GM12878 (cell line): ENCODE data around the gene TMEM167A. TPM values are rescaled to one million over a fixed set of nuclear protein-coding genes. Genes with fewer than 3 reads are reported as not detected.

Experiments used
- ATAC-seq: fragments of 200-7000 bp; cut with Tn5 transposase; 3 replicates; pipeline ENCODE4 v1.9.1; 2020; ENCODE audit warnings: mild to moderate bottlenecking, moderate library complexity
- BruUV-seq: library from RNA; stranded (reverse); fragments of 400-500 nt; replicated peaks from 2 replicates; lab custom pipeline; 2021; lab: Mats Ljungman, UMichigan
- CTCF ChIA-PET: fragments of 300-600 bp; sonication (Branson Sonifier 250); formaldehyde crosslinking; extraction: SDS; loops from one replicate; lab custom pipeline; 2021; ENCODE audit warnings: inconsistent platforms; lab: Yijun Ruan, JAX
- POLR2A ChIA-PET: fragments of 350-600 bp; formaldehyde crosslinking; extraction: SDS; loops from one replicate; lab custom pipeline; 2021; ENCODE audit warnings: inconsistent platforms; lab: Charles Lee
- RAD21 ChIA-PET: fragments of 300-600 bp; sonication (Branson Sonifier 250); formaldehyde crosslinking; loops from one replicate; lab custom pipeline; 2023; ENCODE audit warnings: antibody characterized with exemption; ENCODE audit not compliant: unreplicated experiment; lab: Charles Lee
- SMC1A ChIA-PET: fragments of 300-600 bp; sonication (Branson Sonifier 250); formaldehyde crosslinking; loops from one replicate; lab custom pipeline; 2023; ENCODE audit not compliant: unreplicated experiment, uncharacterized antibody; lab: Charles Lee
- DNase-seq: peaks from one replicate; pipeline ENCODE4 v3.0.0-alpha.2; 2011; ENCODE audit warnings: low read depth, low spot score
- FAIRE-seq: peaks from 3 replicates; lab custom pipeline; 2011; peaks lifted over from hg19 to GRCh38; lab: Jason Lieb, UNC
- H2AFZ ChIP-seq: 2 replicates; pipeline ENCODE4 v1.6.0; 2011; ENCODE audit warnings: low read depth, low read length, control low read depth; ENCODE audit not compliant: control insufficient read depth
- H3K27ac ChIP-seq: 2 replicates; pipeline ENCODE4 v1.5.1; 2011; ENCODE audit warnings: control low read depth; ENCODE audit not compliant: control insufficient read depth, insufficient read depth
- H3K27me3 ChIP-seq, 2 experiments: replicated peaks in 1 of 2; 2 replicates each; pipeline versions ENCODE4 v1.6.0 to v1.6.1; 2011; ENCODE audit warnings: low read length in 1 of 2; ENCODE audit not compliant: control insufficient read depth in 2 of 2, insufficient read depth in 2 of 2
- H3K36me3 ChIP-seq, 2 experiments: 2 replicates each; pipeline ENCODE4 v1.5.1; 2011; ENCODE audit warnings: low read length in 1 of 2; ENCODE audit not compliant: control insufficient read depth in 2 of 2, insufficient read depth in 2 of 2
- H3K4me1 ChIP-seq: 2 replicates; pipeline ENCODE4 v1.6.1; 2011; ENCODE audit warnings: mild to moderate bottlenecking, low read length, moderate library complexity, mixed read lengths; ENCODE audit not compliant: control insufficient read depth, insufficient read depth
- H3K4me2 ChIP-seq: 2 replicates; pipeline ENCODE4 v1.6.0; 2011; ENCODE audit warnings: control low read depth; ENCODE audit not compliant: control insufficient read depth, insufficient read depth
- H3K4me3 ChIP-seq: fragments of 200-600 bp; sonication (generic); 2 replicates; pipeline ENCODE4 v1.5.1; 2016
- H3K79me2 ChIP-seq: 2 replicates; pipeline ENCODE4 v1.6.0; 2011; ENCODE audit warnings: low read length; ENCODE audit not compliant: control insufficient read depth, insufficient read depth
- H3K9ac ChIP-seq: 2 replicates; pipeline ENCODE4 v1.8.0; 2011; ENCODE audit warnings: low read length, control low read depth, mixed read lengths; ENCODE audit not compliant: control insufficient read depth, insufficient read depth
- H3K9me3 ChIP-seq: replicated peaks from 3 replicates; pipeline ENCODE4 v1.5.1; 2011; ENCODE audit warnings: mild to moderate bottlenecking, low read length; ENCODE audit not compliant: control insufficient read depth, insufficient read depth
- H4K20me1 ChIP-seq: 2 replicates; pipeline ENCODE4 v1.6.0; 2011; ENCODE audit not compliant: control insufficient read depth, insufficient read depth
- ATF7 ChIP-seq: fragments of 450-650 bp; IDR thresholded peaks from 2 replicates; pipeline ENCODE4 v1.6.1; 2016; ENCODE audit warnings: low read depth, mild to moderate bottlenecking
- CBFB ChIP-seq: IDR thresholded peaks from 2 replicates; pipeline ENCODE4 v1.6.1; 2016; ENCODE audit warnings: antibody characterized with exemption, low read depth
- CBX3 ChIP-seq: fragments of 200-600 bp; sonication (generic); IDR thresholded peaks from 2 replicates; pipeline ENCODE4 v1.6.1; 2016; ENCODE audit warnings: low read depth, borderline replicate concordance
- DPF2 ChIP-seq: fragments of 450-650 bp; IDR thresholded peaks from 2 replicates; pipeline ENCODE4 v1.6.1; 2017; ENCODE audit warnings: mild to moderate bottlenecking
- FOXM1 ChIP-seq: IDR thresholded peaks from 2 replicates; pipeline ENCODE4 v1.6.1; 2012; ENCODE audit warnings: low read depth, mild to moderate bottlenecking, inconsistent platforms, low read length, moderate library complexity
- GABPA ChIP-seq: IDR thresholded peaks from 2 replicates; pipeline ENCODE4 v1.6.1; 2014; ENCODE audit warnings: antibody characterized with exemption, low read depth, mild to moderate bottlenecking, inconsistent platforms
- KAT2A ChIP-seq: conservative IDR thresholded peaks from 2 replicates; pipeline ENCODE4 v1.6.1; 2011; ENCODE audit warnings: low read depth, low read length; ENCODE audit not compliant: control insufficient read depth
- NR2C1 ChIP-seq: fragments of 450-650 bp; IDR thresholded peaks from 2 replicates; pipeline ENCODE4 v1.6.1; 2017; ENCODE audit warnings: antibody characterized with exemption, mild to moderate bottlenecking, moderate library complexity
- PAX8 ChIP-seq: fragments of 450-650 bp; IDR thresholded peaks from 2 replicates; pipeline ENCODE4 v1.6.1; 2017; ENCODE audit warnings: mild to moderate bottlenecking, moderate library complexity
- RCOR1 ChIP-seq: conservative IDR thresholded peaks from 2 replicates; pipeline ENCODE4 v1.6.1; 2012; ENCODE audit warnings: low read depth, low read length, improper control_type of control experiment
- SIN3A ChIP-seq: IDR thresholded peaks from 2 replicates; pipeline ENCODE4 v1.6.1; 2012; ENCODE audit warnings: low read depth, low read length, improper control_type of control experiment
- SMARCA5 ChIP-seq: fragments of 450-650 bp; IDR thresholded peaks from 2 replicates; pipeline ENCODE4 v1.6.1; 2017; ENCODE audit warnings: mild to moderate bottlenecking
- ZSCAN29 ChIP-seq: fragments of 450-650 bp; IDR thresholded peaks from 2 replicates; pipeline ENCODE4 v1.6.1; 2017; ENCODE audit warnings: mild to moderate bottlenecking, moderate library complexity
- WGBS: methylation state at CpG from one replicate; pipeline ENCODE4 v1.1.6; 2016; ENCODE audit warnings: low lambda C conversion rate; ENCODE audit not compliant: insufficient replicate concordance, insufficient coverage; ENCODE audit errors: missing lambda C conversion rate; 5-methylcytosine and 5-hydroxymethylcytosine counted together
- in situ Hi-C: fragments of 300-500 bp; cut with MboI; formaldehyde crosslinking; loops from 9 replicates; pipeline ENCODE4 v1.14.3; 2018; ENCODE audit warnings: mixed read lengths
- intact Hi-C: fragments of 100-400 bp; cut with micrococcal nuclease; formaldehyde crosslinking; loops from one replicate; pipeline ENCODE4 v1.14.2; 2022; ENCODE audit not compliant: unreplicated experiment
- polyA plus RNA-seq, 11 experiments: library from polyadenylated mRNA; depleted of rRNA in 4 of 11; unstranded in 6 of 11; stranded (reverse) in 5 of 11; fragments of >200 nt; fragmentation: Nextera tagmentation in 4 of 11; fragmentation: Illumina TruSeq in 1 of 11; extraction: Ambion mirVana in 4 of 11; extraction: Trizol in 1 of 11; gene quantifications; 1 replicate in 1 of 11; 2 replicates in 10 of 11; pipeline versions ENCODE4 v1.2.1 to v1.2.3, GENCODE V29; 2011 to 2016; ENCODE audit warnings: inconsistent platforms in 2 of 11, missing spikeins in 2 of 11, low read depth in 1 of 11
- total RNA-seq, 4 experiments: library from RNA; depleted of rRNA in 3 of 4; stranded (reverse); fragments of >200 nt in 3 of 4; fragmentation: Illumina TruSeq in 1 of 4; extraction: Trizol in 1 of 4; gene quantifications; 2 replicates each; pipeline versions ENCODE4 v1.2.1 to v1.2.3, GENCODE V29; 2013 to 2021
- TF ChIP-seq, protein P1 (sequence below): IDR thresholded peaks from 2 replicates; pipeline ENCODE4 v1.6.1; 2012; ENCODE audit warnings: mild to moderate bottlenecking, low read depth, low read length
- TF ChIP-seq, protein P2 (sequence below): fragments of 450-650 bp; IDR thresholded peaks from 2 replicates; pipeline ENCODE4 v1.6.1; 2017; ENCODE audit warnings: mild to moderate bottlenecking, moderate library complexity
- TF ChIP-seq, protein P3 (sequence below): IDR thresholded peaks from 2 replicates; pipeline ENCODE4 v1.6.1; 2011; ENCODE audit warnings: borderline replicate concordance, low read depth, mild to moderate bottlenecking, moderate library complexity, low read length; ENCODE audit not compliant: insufficient read depth, poor library complexity, severe bottlenecking

TMEM167A gene
- total and polyA plus RNA-seq, 10 of the 15 experiments (the other 5 are each of a cell fraction or from before 2014, with no cell fraction given), result 29.5 to 363 (median 85.6) TPM

DNA sequence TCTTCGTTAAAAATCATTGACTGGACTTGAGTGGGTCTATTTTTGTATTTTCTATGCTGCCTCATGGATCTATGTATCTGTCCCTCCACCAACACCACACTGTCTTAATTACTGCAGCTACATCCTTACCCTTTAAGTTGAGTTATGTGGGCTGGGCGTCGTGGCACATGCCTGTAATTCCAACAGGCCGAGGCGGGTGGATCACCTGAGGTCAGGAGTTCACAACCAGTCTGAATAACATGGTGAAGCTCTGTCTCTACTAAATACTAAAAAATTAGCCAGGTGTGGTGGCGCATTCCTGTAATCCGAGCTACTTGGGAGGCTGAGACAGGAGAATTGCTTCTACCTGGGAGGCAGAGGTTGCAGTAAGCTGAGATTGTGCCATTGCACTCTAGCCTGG is 48.4 kb upstream of the TMEM167A start (continued):
- TF ChIP-seq ATF7, result no peak

DNA sequence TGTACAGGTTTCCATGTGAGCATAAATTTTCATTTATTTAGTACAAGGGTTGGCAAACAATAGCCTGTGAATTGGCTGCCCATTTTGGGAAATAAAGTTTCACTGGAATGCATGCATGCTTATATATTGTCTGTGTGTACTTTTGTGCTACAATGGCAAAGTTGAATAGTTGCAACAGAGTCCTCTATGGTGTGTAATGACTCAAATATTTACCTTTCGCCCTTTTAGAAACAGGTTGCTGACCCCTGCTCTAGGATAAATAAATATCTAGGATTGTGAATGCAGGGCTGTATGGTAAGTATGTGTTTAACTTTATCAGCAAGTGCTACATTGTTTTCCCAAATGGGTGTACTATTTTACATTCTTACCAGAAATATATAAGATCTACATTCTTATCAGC is 47.4 kb upstream of the TMEM167A start:
- Histone ChIP-seq H4K20me1 (no peaks in the 10 kb centered on the region), H3K9me3 (no peaks in the 10 kb centered on the region), H3K79me2 (no peaks in the 10 kb centered on the region), H3K36me3 (no peaks in the 10 kb centered on the region), H3K27me3 (no peaks in the 10 kb centered on the region)
- POLR2A ChIA-PET, result no interaction called here
- no TSS peak for BruUV-seq
- in situ Hi-C loops, result no loop called here
- 100% methylated on average over 1 of the region's 1 CpG for WGBS
- peak; percentile 61 for FAIRE-seq
- TF ChIP-seq RCOR1 (no peak), NR2C1 (no peak), SMARCA5 (no peak), ZSCAN29 (no peak), KAT2A (no peak), CBFB (no peak), GABPA (no peak), FOXM1 (no peak), CBX3 (no peak), PAX8 (no peak), SIN3A (no peak), DPF2 (no peak)
- TF ChIP-seq, protein P1, sequence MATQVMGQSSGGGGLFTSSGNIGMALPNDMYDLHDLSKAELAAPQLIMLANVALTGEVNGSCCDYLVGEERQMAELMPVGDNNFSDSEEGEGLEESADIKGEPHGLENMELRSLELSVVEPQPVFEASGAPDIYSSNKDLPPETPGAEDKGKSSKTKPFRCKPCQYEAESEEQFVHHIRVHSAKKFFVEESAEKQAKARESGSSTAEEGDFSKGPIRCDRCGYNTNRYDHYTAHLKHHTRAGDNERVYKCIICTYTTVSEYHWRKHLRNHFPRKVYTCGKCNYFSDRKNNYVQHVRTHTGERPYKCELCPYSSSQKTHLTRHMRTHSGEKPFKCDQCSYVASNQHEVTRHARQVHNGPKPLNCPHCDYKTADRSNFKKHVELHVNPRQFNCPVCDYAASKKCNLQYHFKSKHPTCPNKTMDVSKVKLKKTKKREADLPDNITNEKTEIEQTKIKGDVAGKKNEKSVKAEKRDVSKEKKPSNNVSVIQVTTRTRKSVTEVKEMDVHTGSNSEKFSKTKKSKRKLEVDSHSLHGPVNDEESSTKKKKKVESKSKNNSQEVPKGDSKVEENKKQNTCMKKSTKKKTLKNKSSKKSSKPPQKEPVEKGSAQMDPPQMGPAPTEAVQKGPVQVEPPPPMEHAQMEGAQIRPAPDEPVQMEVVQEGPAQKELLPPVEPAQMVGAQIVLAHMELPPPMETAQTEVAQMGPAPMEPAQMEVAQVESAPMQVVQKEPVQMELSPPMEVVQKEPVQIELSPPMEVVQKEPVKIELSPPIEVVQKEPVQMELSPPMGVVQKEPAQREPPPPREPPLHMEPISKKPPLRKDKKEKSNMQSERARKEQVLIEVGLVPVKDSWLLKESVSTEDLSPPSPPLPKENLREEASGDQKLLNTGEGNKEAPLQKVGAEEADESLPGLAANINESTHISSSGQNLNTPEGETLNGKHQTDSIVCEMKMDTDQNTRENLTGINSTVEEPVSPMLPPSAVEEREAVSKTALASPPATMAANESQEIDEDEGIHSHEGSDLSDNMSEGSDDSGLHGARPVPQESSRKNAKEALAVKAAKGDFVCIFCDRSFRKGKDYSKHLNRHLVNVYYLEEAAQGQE, result no peak
- TF ChIP-seq, protein P2, sequence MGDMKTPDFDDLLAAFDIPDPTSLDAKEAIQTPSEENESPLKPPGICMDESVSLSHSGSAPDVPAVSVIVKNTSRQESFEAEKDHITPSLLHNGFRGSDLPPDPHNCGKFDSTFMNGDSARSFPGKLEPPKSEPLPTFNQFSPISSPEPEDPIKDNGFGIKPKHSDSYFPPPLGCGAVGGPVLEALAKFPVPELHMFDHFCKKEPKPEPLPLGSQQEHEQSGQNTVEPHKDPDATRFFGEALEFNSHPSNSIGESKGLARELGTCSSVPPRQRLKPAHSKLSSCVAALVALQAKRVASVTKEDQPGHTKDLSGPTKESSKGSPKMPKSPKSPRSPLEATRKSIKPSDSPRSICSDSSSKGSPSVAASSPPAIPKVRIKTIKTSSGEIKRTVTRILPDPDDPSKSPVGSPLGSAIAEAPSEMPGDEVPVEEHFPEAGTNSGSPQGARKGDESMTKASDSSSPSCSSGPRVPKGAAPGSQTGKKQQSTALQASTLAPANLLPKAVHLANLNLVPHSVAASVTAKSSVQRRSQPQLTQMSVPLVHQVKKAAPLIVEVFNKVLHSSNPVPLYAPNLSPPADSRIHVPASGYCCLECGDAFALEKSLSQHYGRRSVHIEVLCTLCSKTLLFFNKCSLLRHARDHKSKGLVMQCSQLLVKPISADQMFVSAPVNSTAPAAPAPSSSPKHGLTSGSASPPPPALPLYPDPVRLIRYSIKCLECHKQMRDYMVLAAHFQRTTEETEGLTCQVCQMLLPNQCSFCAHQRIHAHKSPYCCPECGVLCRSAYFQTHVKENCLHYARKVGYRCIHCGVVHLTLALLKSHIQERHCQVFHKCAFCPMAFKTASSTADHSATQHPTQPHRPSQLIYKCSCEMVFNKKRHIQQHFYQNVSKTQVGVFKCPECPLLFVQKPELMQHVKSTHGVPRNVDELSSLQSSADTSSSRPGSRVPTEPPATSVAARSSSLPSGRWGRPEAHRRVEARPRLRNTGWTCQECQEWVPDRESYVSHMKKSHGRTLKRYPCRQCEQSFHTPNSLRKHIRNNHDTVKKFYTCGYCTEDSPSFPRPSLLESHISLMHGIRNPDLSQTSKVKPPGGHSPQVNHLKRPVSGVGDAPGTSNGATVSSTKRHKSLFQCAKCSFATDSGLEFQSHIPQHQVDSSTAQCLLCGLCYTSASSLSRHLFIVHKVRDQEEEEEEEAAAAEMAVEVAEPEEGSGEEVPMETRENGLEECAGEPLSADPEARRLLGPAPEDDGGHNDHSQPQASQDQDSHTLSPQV, result no peak
- TF ChIP-seq, protein P3, sequence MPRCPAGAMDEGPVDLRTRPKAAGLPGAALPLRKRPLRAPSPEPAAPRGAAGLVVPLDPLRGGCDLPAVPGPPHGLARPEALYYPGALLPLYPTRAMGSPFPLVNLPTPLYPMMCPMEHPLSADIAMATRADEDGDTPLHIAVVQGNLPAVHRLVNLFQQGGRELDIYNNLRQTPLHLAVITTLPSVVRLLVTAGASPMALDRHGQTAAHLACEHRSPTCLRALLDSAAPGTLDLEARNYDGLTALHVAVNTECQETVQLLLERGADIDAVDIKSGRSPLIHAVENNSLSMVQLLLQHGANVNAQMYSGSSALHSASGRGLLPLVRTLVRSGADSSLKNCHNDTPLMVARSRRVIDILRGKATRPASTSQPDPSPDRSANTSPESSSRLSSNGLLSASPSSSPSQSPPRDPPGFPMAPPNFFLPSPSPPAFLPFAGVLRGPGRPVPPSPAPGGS, result no peak
- TF ChIP-seq, all 136 proteins: peak for 0
- Histone ChIP-seq H3K4me3 (no peak overlapping the region), H3K4me1 (no peaks in the 10 kb centered on the region), H3K27ac (no peak overlapping the region), H3K9ac (no peak overlapping the region), H2AFZ (no peak overlapping the region), H3K4me2 (no peak overlapping the region)
- intact Hi-C loops, result no loop called here
- DNase-seq (no peak), ATAC-seq (no peak)
- CTCF ChIA-PET, result no interaction called here
- RAD21 ChIA-PET, result no interaction called here
- SMC1A ChIA-PET, result interaction anchor here (0.6 kb wide), 1 partner anchor 10 kb away, joined by 3 read pairs; no protein-coding TSS in a partner anchor
